ENCODE data around the gene COQ8A.

DNA sequence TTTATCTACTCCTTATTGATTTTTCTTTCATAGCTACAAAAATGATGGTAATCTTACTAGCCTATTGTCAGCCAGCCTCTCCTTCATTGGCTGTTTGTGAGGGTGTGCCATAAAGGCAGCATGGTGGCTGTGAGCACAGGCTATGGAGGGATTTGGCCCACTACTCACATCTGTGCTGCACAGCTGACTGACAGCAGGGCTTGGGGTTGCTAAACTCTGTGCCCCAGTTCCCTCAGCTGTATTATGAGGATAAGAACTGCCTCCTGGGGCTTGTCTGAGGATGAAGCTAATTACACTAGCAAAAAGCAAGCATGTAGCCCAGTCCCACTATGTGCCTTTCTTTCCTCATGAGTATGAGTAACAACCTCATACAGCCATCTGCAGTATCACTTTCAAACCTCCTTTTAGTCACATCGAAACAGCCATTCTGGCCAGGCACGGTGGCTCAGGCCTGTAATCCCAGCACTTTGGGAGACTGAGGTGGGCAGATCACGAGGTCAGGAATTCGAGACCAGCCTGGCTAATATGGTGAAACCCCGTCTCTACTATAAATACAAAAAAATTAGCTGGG is 66.2 kb downstream of the COQ8A start:
- TF ChIP-seq, protein P1, sequence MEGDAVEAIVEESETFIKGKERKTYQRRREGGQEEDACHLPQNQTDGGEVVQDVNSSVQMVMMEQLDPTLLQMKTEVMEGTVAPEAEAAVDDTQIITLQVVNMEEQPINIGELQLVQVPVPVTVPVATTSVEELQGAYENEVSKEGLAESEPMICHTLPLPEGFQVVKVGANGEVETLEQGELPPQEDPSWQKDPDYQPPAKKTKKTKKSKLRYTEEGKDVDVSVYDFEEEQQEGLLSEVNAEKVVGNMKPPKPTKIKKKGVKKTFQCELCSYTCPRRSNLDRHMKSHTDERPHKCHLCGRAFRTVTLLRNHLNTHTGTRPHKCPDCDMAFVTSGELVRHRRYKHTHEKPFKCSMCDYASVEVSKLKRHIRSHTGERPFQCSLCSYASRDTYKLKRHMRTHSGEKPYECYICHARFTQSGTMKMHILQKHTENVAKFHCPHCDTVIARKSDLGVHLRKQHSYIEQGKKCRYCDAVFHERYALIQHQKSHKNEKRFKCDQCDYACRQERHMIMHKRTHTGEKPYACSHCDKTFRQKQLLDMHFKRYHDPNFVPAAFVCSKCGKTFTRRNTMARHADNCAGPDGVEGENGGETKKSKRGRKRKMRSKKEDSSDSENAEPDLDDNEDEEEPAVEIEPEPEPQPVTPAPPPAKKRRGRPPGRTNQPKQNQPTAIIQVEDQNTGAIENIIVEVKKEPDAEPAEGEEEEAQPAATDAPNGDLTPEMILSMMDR (IDR thresholded peaks at IDR 0.05 in 2 of 3, conservative IDR thresholded peaks at IDR 0.05 in 1 of 3; ENCODE audit: control insufficient read depth in 2 of 3, extremely low read depth in 1 of 3, insufficient read depth in 1 of 3, low read depth in 3 of 3, low read length in 3 of 3), result no peak
- TF ChIP-seq EP300 (IDR thresholded peaks at IDR 0.05; ENCODE audit: borderline replicate concordance in 1 of 2, control insufficient read depth in 1 of 2, low read depth in 2 of 2, low read length in 2 of 2) (no peak), POLR2AphosphoS5 (IDR thresholded peaks at IDR 0.05; ENCODE audit: low read length) (no peak), ZSCAN29 (IDR thresholded peaks at IDR 0.05) (no peak), ESRRA (IDR thresholded peaks at IDR 0.05; ENCODE audit: low read length) (no peak), YY1 (IDR thresholded peaks at IDR 0.05; ENCODE audit: low read depth, low read length) (no peak), EGR1 (IDR thresholded peaks at IDR 0.05; ENCODE audit: borderline replicate concordance in 1 of 2, low read depth in 2 of 2, low read length in 2 of 2) (no peak), MXI1 (IDR thresholded peaks at IDR 0.05; ENCODE audit: low read depth, low read length) (no peak), POLR2A (IDR thresholded peaks at IDR 0.05; ENCODE audit: low read depth, low read length) (no peak), CREB1 (IDR thresholded peaks at IDR 0.05; ENCODE audit: low read depth) (no peak), SPI1 (IDR thresholded peaks at IDR 0.05; ENCODE audit: borderline replicate concordance, insufficient read depth, low read depth, low read length) (no peak)
- TF ChIP-seq, protein P2, sequence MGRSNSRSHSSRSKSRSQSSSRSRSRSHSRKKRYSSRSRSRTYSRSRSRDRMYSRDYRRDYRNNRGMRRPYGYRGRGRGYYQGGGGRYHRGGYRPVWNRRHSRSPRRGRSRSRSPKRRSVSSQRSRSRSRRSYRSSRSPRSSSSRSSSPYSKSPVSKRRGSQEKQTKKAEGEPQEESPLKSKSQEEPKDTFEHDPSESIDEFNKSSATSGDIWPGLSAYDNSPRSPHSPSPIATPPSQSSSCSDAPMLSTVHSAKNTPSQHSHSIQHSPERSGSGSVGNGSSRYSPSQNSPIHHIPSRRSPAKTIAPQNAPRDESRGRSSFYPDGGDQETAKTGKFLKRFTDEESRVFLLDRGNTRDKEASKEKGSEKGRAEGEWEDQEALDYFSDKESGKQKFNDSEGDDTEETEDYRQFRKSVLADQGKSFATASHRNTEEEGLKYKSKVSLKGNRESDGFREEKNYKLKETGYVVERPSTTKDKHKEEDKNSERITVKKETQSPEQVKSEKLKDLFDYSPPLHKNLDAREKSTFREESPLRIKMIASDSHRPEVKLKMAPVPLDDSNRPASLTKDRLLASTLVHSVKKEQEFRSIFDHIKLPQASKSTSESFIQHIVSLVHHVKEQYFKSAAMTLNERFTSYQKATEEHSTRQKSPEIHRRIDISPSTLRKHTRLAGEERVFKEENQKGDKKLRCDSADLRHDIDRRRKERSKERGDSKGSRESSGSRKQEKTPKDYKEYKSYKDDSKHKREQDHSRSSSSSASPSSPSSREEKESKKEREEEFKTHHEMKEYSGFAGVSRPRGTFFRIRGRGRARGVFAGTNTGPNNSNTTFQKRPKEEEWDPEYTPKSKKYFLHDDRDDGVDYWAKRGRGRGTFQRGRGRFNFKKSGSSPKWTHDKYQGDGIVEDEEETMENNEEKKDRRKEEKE (IDR thresholded peaks at IDR 0.05), result no peak
- TF ChIP-seq, protein P3, sequence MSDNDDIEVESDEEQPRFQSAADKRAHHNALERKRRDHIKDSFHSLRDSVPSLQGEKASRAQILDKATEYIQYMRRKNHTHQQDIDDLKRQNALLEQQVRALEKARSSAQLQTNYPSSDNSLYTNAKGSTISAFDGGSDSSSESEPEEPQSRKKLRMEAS (IDR thresholded peaks at IDR 0.05; ENCODE audit: low read depth, low read length), result no peak
- TF ChIP-seq, protein P4, sequence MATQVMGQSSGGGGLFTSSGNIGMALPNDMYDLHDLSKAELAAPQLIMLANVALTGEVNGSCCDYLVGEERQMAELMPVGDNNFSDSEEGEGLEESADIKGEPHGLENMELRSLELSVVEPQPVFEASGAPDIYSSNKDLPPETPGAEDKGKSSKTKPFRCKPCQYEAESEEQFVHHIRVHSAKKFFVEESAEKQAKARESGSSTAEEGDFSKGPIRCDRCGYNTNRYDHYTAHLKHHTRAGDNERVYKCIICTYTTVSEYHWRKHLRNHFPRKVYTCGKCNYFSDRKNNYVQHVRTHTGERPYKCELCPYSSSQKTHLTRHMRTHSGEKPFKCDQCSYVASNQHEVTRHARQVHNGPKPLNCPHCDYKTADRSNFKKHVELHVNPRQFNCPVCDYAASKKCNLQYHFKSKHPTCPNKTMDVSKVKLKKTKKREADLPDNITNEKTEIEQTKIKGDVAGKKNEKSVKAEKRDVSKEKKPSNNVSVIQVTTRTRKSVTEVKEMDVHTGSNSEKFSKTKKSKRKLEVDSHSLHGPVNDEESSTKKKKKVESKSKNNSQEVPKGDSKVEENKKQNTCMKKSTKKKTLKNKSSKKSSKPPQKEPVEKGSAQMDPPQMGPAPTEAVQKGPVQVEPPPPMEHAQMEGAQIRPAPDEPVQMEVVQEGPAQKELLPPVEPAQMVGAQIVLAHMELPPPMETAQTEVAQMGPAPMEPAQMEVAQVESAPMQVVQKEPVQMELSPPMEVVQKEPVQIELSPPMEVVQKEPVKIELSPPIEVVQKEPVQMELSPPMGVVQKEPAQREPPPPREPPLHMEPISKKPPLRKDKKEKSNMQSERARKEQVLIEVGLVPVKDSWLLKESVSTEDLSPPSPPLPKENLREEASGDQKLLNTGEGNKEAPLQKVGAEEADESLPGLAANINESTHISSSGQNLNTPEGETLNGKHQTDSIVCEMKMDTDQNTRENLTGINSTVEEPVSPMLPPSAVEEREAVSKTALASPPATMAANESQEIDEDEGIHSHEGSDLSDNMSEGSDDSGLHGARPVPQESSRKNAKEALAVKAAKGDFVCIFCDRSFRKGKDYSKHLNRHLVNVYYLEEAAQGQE (IDR thresholded peaks at IDR 0.05; ENCODE audit: low read depth, low read length), result no peak

Data from GM12878 (cell line).